Fibroblast of the aortic adventitia (primary cell): ENCODE results near the gene GAPDHS. TPM values are rescaled to one million over a fixed set of nuclear protein-coding genes. Genes with fewer than 3 reads are reported as not detected.

Source experiments
- DNase-seq: peaks from one replicate; pipeline ENCODE4 v3.0.0-alpha.2; 2010; ENCODE audit warnings: low read depth
- H3K4me3 ChIP-seq: 2 replicates; pipeline ENCODE4 v1.5.1; 2011; ENCODE audit warnings: low read depth, mild to moderate bottlenecking, control low read depth, low read length, moderate library complexity
- total RNA-seq: library from RNA; depleted of rRNA; stranded (reverse); fragments of >200 nt; gene quantifications from 2 replicates; pipeline ENCODE4 v1.2.3, GENCODE V29; 2012; ENCODE audit warnings: low replicate concordance
- TF ChIP-seq, protein P1 (sequence below): IDR thresholded peaks from 2 replicates; pipeline ENCODE4 v1.5.1; 2011; ENCODE audit warnings: mild to moderate bottlenecking, low read length, control low read depth, inconsistent platforms; ENCODE audit not compliant: insufficient read depth

GAPDHS gene
- total RNA-seq, 1 donor, result not detected

- TF ChIP-seq, protein P1, sequence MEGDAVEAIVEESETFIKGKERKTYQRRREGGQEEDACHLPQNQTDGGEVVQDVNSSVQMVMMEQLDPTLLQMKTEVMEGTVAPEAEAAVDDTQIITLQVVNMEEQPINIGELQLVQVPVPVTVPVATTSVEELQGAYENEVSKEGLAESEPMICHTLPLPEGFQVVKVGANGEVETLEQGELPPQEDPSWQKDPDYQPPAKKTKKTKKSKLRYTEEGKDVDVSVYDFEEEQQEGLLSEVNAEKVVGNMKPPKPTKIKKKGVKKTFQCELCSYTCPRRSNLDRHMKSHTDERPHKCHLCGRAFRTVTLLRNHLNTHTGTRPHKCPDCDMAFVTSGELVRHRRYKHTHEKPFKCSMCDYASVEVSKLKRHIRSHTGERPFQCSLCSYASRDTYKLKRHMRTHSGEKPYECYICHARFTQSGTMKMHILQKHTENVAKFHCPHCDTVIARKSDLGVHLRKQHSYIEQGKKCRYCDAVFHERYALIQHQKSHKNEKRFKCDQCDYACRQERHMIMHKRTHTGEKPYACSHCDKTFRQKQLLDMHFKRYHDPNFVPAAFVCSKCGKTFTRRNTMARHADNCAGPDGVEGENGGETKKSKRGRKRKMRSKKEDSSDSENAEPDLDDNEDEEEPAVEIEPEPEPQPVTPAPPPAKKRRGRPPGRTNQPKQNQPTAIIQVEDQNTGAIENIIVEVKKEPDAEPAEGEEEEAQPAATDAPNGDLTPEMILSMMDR, result no peak
- no peak for DNase-seq
- H3K4me3 ChIP-seq, result no peak overlapping the region
These were observed 23.7 kb downstream of the GAPDHS start for GRCh38 chr19:35556846-35557538.

DNA sequence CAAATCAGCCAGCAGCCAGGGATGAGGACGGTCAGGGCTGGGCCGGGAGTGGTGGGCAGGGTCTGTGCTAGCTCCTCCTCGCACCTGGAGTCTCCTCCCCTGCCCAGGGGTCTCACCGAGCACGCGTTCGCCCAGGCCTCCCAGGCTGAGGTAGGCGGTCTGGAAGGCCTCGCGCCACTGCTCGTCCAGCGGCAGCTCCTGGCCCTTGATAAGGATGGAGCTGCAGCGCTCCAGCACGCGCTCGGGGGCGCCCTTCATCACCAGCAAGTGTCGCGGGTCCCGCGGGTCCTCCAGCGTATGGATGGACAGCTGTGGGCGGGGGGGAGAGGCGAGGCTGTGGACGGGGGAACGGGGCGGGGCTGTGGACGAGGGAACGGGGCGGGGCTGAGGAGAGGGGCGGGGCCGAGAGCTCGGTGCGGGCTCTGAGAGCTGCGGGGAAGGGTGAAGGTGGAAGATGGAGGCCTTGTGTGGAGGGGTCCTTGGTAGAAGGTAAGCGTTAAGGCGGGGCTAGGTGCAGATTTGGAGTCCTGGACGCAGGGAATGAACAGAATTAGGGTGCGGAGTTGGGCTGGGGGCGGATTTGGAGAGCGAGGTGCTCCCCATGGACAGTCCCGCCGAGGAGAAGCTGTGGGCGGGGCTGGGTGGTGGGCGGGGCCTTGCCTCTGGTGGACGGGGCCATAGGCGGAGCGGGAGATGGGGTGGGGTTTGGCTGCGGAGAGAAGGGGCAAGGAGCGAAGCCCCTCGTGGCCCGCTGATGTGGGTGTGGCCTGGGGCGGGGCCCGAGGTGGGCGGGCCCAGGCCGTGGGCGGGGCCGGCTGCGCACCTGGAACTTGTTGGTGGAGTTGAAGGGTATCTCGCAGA lies 24.5 kb downstream of the GAPDHS start:
- peak; percentile 16 for DNase-seq
- H3K4me3 ChIP-seq, result peak overlapping the region; percentile 54
- TF ChIP-seq, protein P1, result no peak

DNA sequence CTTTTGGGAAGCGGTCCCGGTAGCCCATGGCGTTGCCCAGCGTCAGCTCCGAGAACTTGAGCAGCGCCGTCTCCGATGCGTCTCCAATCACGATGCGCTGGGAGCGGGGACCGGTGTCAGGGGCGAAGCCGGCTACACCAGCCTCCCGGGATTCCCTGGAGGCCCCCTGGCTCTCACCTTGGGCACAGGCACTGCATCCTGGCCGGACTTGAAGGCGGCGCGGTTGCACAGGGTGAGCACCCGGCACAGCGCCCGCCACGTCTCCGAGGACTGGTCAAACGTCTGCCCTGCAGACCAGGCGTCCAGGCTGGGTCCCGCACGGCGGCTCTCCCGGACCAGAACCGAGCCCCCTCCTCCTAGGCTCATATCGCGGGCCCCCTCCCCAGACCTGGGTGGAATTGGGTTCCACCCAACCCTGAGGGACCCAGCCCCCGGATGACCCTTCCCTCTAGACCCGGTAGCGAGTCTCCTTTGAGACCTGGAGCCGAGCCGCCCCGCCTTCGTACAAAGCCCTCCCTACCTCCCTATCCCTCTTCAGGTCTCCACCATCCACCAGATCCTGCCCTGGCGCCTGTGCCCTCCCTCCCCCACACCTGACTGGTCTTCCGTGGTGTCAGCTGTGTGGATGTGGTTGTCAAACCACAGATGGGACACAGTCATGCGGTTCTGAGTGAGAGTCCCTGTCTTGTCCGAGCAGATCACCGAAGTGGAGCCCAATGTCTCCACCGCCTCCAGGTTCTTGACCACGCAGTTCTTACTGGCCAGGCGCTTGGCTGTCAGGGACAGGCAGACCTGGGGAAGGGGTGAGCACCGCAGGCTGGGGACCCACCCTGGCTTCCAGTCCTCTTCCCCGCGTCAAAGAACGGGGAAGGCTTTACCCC lies 25.4 kb downstream of the GAPDHS start:
- TF ChIP-seq, protein P1, result no peak
- peak overlapping the region; percentile 54 for H3K4me3 ChIP-seq
- no peak for DNase-seq

DNA sequence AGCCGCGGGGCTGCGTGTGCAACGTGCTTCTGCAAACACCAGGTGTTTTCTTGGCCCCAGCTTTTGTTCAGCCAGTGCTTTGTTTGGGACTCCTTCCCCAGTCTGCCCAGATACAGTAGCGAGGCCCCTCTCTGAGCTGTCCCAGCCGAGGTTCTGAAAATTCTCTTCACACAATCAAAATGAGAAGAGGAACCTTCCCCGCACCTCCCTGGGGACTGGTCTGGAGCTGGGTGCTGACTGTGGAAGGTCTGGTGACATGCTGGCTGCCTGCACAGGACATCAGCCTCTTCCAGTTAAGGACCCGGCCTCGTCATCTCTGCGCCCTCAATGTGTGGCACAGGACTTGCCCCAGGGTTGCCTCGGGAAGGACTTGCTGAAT lies 26.0 kb downstream of the GAPDHS start:
- H3K4me3 ChIP-seq, result no peak overlapping the region
- TF ChIP-seq, protein P1, result no peak
- DNase-seq, result no peak

DNA sequence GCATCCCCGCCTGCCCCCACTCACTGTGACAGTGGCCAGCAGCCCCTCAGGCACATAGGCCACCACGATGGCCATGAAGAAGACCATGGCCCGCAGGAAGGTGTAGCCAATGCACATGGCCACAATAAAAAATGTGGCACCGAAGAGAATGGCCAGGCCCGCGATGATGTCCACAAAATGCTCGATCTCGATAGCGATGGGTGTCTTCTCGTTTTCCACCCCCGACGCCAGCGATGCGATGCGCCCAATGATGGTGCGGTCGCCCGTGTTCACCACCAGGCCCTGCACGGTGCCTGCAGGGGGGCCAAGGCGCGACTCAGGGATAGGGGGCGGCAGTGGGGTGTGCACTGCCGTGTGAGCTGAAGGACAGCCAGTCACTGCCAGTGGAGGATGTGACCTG lies 26.5 kb downstream of the GAPDHS start:
- TF ChIP-seq, protein P1, result no peak

GRCh38 chr19:35560271-35560670 lies 27.0 kb downstream of the GAPDHS start:
- TF ChIP-seq, protein P1, result no peak
- no peak overlapping the region for H3K4me3 ChIP-seq
- no peak for DNase-seq

More for the DNA sequence above, 26.5 kb downstream of the GAPDHS start:
- H3K4me3 ChIP-seq, result no peak overlapping the region
- DNase-seq, result no peak
